Amniotic epithelial cell (primary cell): ENCODE data around the gene CEP112.

Experiments used
- DNase-seq: peaks from one replicate; pipeline ENCODE4 v3.0.0-alpha.2; 2010; ENCODE audit warnings: low read depth

CEP112 gene

GRCh38 chr17:65727832-65728231 is 464.1 kb downstream of the CEP112 start:
- no peak for DNase-seq

GRCh38 chr17:65727246-65727645 is 464.7 kb downstream of the CEP112 start:
- DNase-seq, result no peak

GRCh38 chr17:65723431-65724151 is 468.3 kb downstream of the CEP112 start:
- DNase-seq, result no peak

GRCh38 chr17:65718601-65719000 is 473.3 kb downstream of the CEP112 start:
- DNase-seq, result no peak

- DNase-seq, result peak; percentile 79
These were observed 479.3 kb downstream of the CEP112 start for GRCh38 chr17:65712383-65713267.

- DNase-seq, result no peak
These were observed 480.2 kb downstream of the CEP112 start for GRCh38 chr17:65711671-65712276.

GRCh38 chr17:65707780-65708179 is 484.2 kb downstream of the CEP112 start:
- peak; percentile 58 for DNase-seq

GRCh38 chr17:65704731-65705130 is 487.2 kb downstream of the CEP112 start:
- DNase-seq, result peak; percentile 27

GRCh38 chr17:65703891-65704290 is 488.0 kb downstream of the CEP112 start:
- no peak for DNase-seq

- DNase-seq, result no peak
These were observed 492.5 kb downstream of the CEP112 start for GRCh38 chr17:65699459-65699858.

- DNase-seq, result peak; percentile 99
These were observed 493.4 kb downstream of the CEP112 start for GRCh38 chr17:65698381-65699061.

GRCh38 chr17:65697661-65698060 is 494.3 kb downstream of the CEP112 start:
- DNase-seq, result peak; percentile 25

GRCh38 chr17:65696739-65697394 is 495.1 kb downstream of the CEP112 start:
- DNase-seq, result peak; percentile 84

GRCh38 chr17:65694601-65695000 is 497.3 kb downstream of the CEP112 start:
- peak; percentile 86 for DNase-seq

- no peak for DNase-seq
These were observed 501.2 kb downstream of the CEP112 start for GRCh38 chr17:65690626-65691310.

GRCh38 chr17:65688307-65688706 is 503.6 kb downstream of the CEP112 start:
- no peak for DNase-seq

GRCh38 chr17:65685110-65685509 is 506.8 kb downstream of the CEP112 start:
- DNase-seq, result no peak

- DNase-seq, result peak; percentile 38
These were observed 507.3 kb downstream of the CEP112 start for GRCh38 chr17:65684631-65685030.

- DNase-seq, result no peak
These were observed 508.5 kb downstream of the CEP112 start for GRCh38 chr17:65683428-65683827.

- DNase-seq, result peak; percentile 56
These were observed 510.2 kb downstream of the CEP112 start for GRCh38 chr17:65681763-65682162.
